Measurements from ENCODE around the gene RER1. TPM values are rescaled to one million over a fixed set of nuclear protein-coding genes. Genes with fewer than 3 reads are reported as not detected.

The RER1 gene
- total RNA-seq, 1 experiment from 2014 or later: 108 TPM

GRCh38 chr1:2427976-2428375 lies 36.3 kb downstream of the RER1 start:
- Histone ChIP-seq H3K4me1 (ENCODE audit: low read length) (peaks cover 7% of the 10 kb centered on the region), H3K4me2 (ENCODE audit: low read depth, low read length, poor library complexity, severe bottlenecking) (no peak overlapping the region), H4K20me1 (ENCODE audit: insufficient read depth, low read depth, low read length) (no peaks in the 10 kb centered on the region), H3K9ac (ENCODE audit: low read length) (no peak overlapping the region), H3K27ac (ENCODE audit: low read length) (no peak overlapping the region), H3K36me3 (ENCODE audit: insufficient read depth, low read length) (no peaks in the 10 kb centered on the region), H3K9me2 (replicated peaks; ENCODE audit: insufficient read depth, low read length) (no peaks in the 10 kb centered on the region), H3K9me3 (ENCODE audit: low read length) (peaks cover 2% of the 10 kb centered on the region; the same call in 1 of the 2 replicates), H3K79me2 (ENCODE audit: low read length) (no peaks in the 10 kb centered on the region), H2AFZ (ENCODE audit: low read length) (no peak overlapping the region), H3K27me3 (ENCODE audit: low read length) (no peaks in the 10 kb centered on the region), H3K4me3 (ENCODE audit: low read length) (no peak overlapping the region)
- DNase-seq: no peak

- no peaks in the 10 kb centered on the region for H3K9me2 ChIP-seq (replicated peaks; ENCODE audit: insufficient read depth, low read length)
- no peaks in the 10 kb centered on the region for H3K36me3 ChIP-seq (ENCODE audit: insufficient read depth, low read length)
- H3K27ac ChIP-seq (ENCODE audit: low read length): no peak overlapping the region
- H3K9me3 ChIP-seq (ENCODE audit: low read length): peaks cover 2% of the 10 kb centered on the region; the same call in 1 of the 2 replicates
- H3K79me2 ChIP-seq (ENCODE audit: low read length): no peaks in the 10 kb centered on the region
- H3K27me3 ChIP-seq (ENCODE audit: low read length): no peaks in the 10 kb centered on the region
- H3K4me1 ChIP-seq (ENCODE audit: low read length): peaks cover 7% of the 10 kb centered on the region
- H4K20me1 ChIP-seq (ENCODE audit: insufficient read depth, low read depth, low read length): no peaks in the 10 kb centered on the region
- no peak overlapping the region for H3K9ac ChIP-seq (ENCODE audit: low read length)
- no peak overlapping the region for H3K4me2 ChIP-seq (ENCODE audit: low read depth, low read length, poor library complexity, severe bottlenecking)
- H3K4me3 ChIP-seq (ENCODE audit: low read length): no peak overlapping the region
- H2AFZ ChIP-seq (ENCODE audit: low read length): no peak overlapping the region
- DNase-seq: no peak
Observed at GRCh38 chr1:2428490-2428889, 36.8 kb downstream of the RER1 start.

- H3K9ac ChIP-seq (ENCODE audit: low read length): no peak overlapping the region
- no peak overlapping the region for H2AFZ ChIP-seq (ENCODE audit: low read length)
- no peak overlapping the region for H3K4me2 ChIP-seq (ENCODE audit: low read depth, low read length, poor library complexity, severe bottlenecking)
- peaks cover 7% of the 10 kb centered on the region for H3K4me1 ChIP-seq (ENCODE audit: low read length)
- peak; percentile 74 for DNase-seq
- H3K36me3 ChIP-seq (ENCODE audit: insufficient read depth, low read length): no peaks in the 10 kb centered on the region
- H3K4me3 ChIP-seq (ENCODE audit: low read length): no peak overlapping the region
- no peaks in the 10 kb centered on the region for H3K27me3 ChIP-seq (ENCODE audit: low read length)
- H3K27ac ChIP-seq (ENCODE audit: low read length): no peak overlapping the region
- no peaks in the 10 kb centered on the region for H3K79me2 ChIP-seq (ENCODE audit: low read length)
- no peaks in the 10 kb centered on the region for H3K9me2 ChIP-seq (replicated peaks; ENCODE audit: insufficient read depth, low read length)
- no peaks in the 10 kb centered on the region for H4K20me1 ChIP-seq (ENCODE audit: insufficient read depth, low read depth, low read length)
- peaks cover 2% of the 10 kb centered on the region; the same call in 1 of the 2 replicates for H3K9me3 ChIP-seq (ENCODE audit: low read length)
Observed at GRCh38 chr1:2429780-2430591, 38.3 kb downstream of the RER1 start.

GRCh38 chr1:2430592-2430973 lies 38.9 kb downstream of the RER1 start:
- H3K36me3 ChIP-seq (ENCODE audit: insufficient read depth, low read length): no peaks in the 10 kb centered on the region
- H4K20me1 ChIP-seq (ENCODE audit: insufficient read depth, low read depth, low read length): no peaks in the 10 kb centered on the region
- no peak overlapping the region for H3K27ac ChIP-seq (ENCODE audit: low read length)
- H3K9ac ChIP-seq (ENCODE audit: low read length): no peak overlapping the region
- no peak overlapping the region for H3K4me2 ChIP-seq (ENCODE audit: low read depth, low read length, poor library complexity, severe bottlenecking)
- no peak overlapping the region for H2AFZ ChIP-seq (ENCODE audit: low read length)
- no peaks in the 10 kb centered on the region for H3K27me3 ChIP-seq (ENCODE audit: low read length)
- DNase-seq: no peak
- no peaks in the 10 kb centered on the region for H3K79me2 ChIP-seq (ENCODE audit: low read length)
- peaks cover 7% of the 10 kb centered on the region for H3K4me1 ChIP-seq (ENCODE audit: low read length)
- no peak overlapping the region for H3K4me3 ChIP-seq (ENCODE audit: low read length)
- H3K9me3 ChIP-seq (ENCODE audit: low read length): peaks cover 2% of the 10 kb centered on the region; the same call in 1 of the 2 replicates
- H3K9me2 ChIP-seq (replicated peaks; ENCODE audit: insufficient read depth, low read length): no peaks in the 10 kb centered on the region

- H3K9ac ChIP-seq (ENCODE audit: low read length): no peak overlapping the region
- H3K79me2 ChIP-seq (ENCODE audit: low read length): no peaks in the 10 kb centered on the region
- no peaks in the 10 kb centered on the region for H3K27me3 ChIP-seq (ENCODE audit: low read length)
- no peak overlapping the region for H3K4me2 ChIP-seq (ENCODE audit: low read depth, low read length, poor library complexity, severe bottlenecking)
- no peak overlapping the region for H2AFZ ChIP-seq (ENCODE audit: low read length)
- no peak for DNase-seq
- no peak overlapping the region for H3K27ac ChIP-seq (ENCODE audit: low read length)
- H3K4me3 ChIP-seq (ENCODE audit: low read length): no peak overlapping the region
- H3K4me1 ChIP-seq (ENCODE audit: low read length): peaks cover 7% of the 10 kb centered on the region
- peaks cover 2% of the 10 kb centered on the region; the same call in 1 of the 2 replicates for H3K9me3 ChIP-seq (ENCODE audit: low read length)
- no peaks in the 10 kb centered on the region for H3K9me2 ChIP-seq (replicated peaks; ENCODE audit: insufficient read depth, low read length)
- no peaks in the 10 kb centered on the region for H4K20me1 ChIP-seq (ENCODE audit: insufficient read depth, low read depth, low read length)
- no peaks in the 10 kb centered on the region for H3K36me3 ChIP-seq (ENCODE audit: insufficient read depth, low read length)
Observed at GRCh38 chr1:2431103-2431502, 39.5 kb downstream of the RER1 start.

DNA sequence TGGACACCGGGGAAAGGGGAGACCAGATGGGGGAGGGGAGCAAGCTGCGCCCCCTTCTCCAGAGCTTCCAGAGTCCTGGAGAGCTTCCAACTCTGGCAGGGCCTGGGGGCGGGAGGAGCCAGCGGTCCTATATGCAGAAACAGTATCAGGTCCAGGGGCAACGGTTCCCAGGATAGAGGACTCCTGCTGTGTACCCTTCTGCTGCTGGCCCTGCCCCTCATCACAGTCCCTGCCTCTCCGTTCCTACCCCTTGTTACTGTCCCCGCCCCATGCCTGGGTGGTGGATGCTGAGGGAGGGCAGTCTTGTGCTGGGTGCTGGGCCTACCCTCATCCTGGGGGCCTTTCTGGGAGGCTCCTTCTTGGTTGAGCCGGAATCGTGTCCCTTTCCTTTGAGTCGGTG lies 39.9 kb downstream of the RER1 start:
- Histone ChIP-seq H3K9ac (ENCODE audit: low read length) (no peak overlapping the region), H3K9me3 (ENCODE audit: low read length) (peaks cover 2% of the 10 kb centered on the region; the same call in 1 of the 2 replicates), H4K20me1 (ENCODE audit: insufficient read depth, low read depth, low read length) (no peaks in the 10 kb centered on the region), H3K79me2 (ENCODE audit: low read length) (no peaks in the 10 kb centered on the region), H3K27me3 (ENCODE audit: low read length) (no peaks in the 10 kb centered on the region), H3K4me3 (ENCODE audit: low read length) (no peak overlapping the region), H2AFZ (ENCODE audit: low read length) (no peak overlapping the region), H3K4me2 (ENCODE audit: low read depth, low read length, poor library complexity, severe bottlenecking) (no peak overlapping the region), H3K4me1 (ENCODE audit: low read length) (peaks cover 8% of the 10 kb centered on the region), H3K9me2 (replicated peaks; ENCODE audit: insufficient read depth, low read length) (no peaks in the 10 kb centered on the region), H3K36me3 (ENCODE audit: insufficient read depth, low read length) (no peaks in the 10 kb centered on the region), H3K27ac (ENCODE audit: low read length) (no peak overlapping the region)
- DNase-seq: no peak

DNA sequence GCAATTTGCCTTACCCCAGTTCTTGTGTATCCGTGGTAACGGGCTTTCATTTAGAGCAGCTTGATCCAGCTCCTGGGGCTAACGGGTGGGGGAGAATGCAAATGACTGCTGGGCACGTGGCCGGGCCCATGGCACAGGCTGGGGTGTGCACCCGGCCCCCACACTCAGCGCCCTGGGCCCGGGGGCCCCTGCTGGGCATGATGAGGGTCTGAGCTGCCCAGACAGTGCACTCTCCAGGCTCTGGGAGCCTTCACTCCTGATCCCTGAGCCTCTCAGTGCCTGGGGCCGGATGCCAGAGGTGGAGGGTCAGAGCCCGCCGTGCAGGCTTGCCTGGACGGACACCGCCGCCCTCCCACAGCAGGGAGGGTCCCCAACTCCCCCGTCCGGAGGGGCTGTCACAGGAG lies 40.8 kb downstream of the RER1 start:
- Histone ChIP-seq H3K79me2 (ENCODE audit: low read length) (no peaks in the 10 kb centered on the region), H3K27me3 (ENCODE audit: low read length) (no peaks in the 10 kb centered on the region), H2AFZ (ENCODE audit: low read length) (no peak overlapping the region), H3K4me2 (ENCODE audit: low read depth, low read length, poor library complexity, severe bottlenecking) (no peak overlapping the region), H3K4me1 (ENCODE audit: low read length) (peaks cover 17% of the 10 kb centered on the region), H4K20me1 (ENCODE audit: insufficient read depth, low read depth, low read length) (peaks cover 5% of the 10 kb centered on the region; the same call in 1 of the 2 replicates), H3K9me2 (replicated peaks; ENCODE audit: insufficient read depth, low read length) (no peaks in the 10 kb centered on the region), H3K9ac (ENCODE audit: low read length) (no peak overlapping the region), H3K4me3 (ENCODE audit: low read length) (no peak overlapping the region), H3K27ac (ENCODE audit: low read length) (no peak overlapping the region), H3K36me3 (ENCODE audit: insufficient read depth, low read length) (no peaks in the 10 kb centered on the region), H3K9me3 (ENCODE audit: low read length) (peaks cover 2% of the 10 kb centered on the region; the same call in 1 of the 2 replicates)
- no peak for DNase-seq

DNA sequence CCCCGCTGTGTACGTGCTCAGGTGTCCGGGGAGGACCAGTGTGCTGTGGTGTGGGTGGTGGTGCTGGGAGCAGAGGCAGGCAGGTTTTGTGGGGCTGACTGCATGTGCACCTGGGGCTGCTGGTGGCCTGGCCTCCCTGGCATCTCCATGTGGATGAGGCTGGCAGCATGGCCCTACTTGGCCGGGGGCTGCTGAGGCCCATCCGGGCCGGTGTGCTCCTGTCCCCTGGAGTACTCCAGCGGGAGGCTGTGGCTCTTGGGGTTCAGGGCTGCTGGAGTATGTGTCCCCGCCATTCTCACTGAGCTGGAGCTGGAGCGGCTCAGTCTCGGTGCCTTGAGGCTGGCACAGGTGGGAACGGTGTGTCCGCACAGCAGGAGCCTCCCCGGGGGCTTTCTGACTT lies 41.6 kb downstream of the RER1 start:
- Histone ChIP-seq H3K4me2 (ENCODE audit: low read depth, low read length, poor library complexity, severe bottlenecking) (no peak overlapping the region), H3K27ac (ENCODE audit: low read length) (no peak overlapping the region), H3K27me3 (ENCODE audit: low read length) (no peaks in the 10 kb centered on the region), H3K4me3 (ENCODE audit: low read length) (no peak overlapping the region), H3K9me2 (replicated peaks; ENCODE audit: insufficient read depth, low read length) (no peaks in the 10 kb centered on the region), H3K9ac (ENCODE audit: low read length) (no peak overlapping the region), H3K4me1 (ENCODE audit: low read length) (peaks cover 17% of the 10 kb centered on the region), H3K9me3 (ENCODE audit: low read length) (peaks cover 2% of the 10 kb centered on the region; the same call in 1 of the 2 replicates), H3K36me3 (ENCODE audit: insufficient read depth, low read length) (no peaks in the 10 kb centered on the region), H3K79me2 (ENCODE audit: low read length) (no peaks in the 10 kb centered on the region), H2AFZ (ENCODE audit: low read length) (no peak overlapping the region), H4K20me1 (ENCODE audit: insufficient read depth, low read depth, low read length) (peaks cover 6% of the 10 kb centered on the region; the same call in 1 of the 2 replicates)
- DNase-seq: no peak
